ENCODE results near the gene GLRX2. TPM values are rescaled to one million over a fixed set of nuclear protein-coding genes. Genes with fewer than 3 reads are reported as not detected.

Gene GLRX2
- total RNA-seq, 2 donors from 2014 or later: 6.5 to 13.6 TPM

GRCh38 chr1:193123751-193124150 is 18.5 kb upstream of the GLRX2 start:
- H3K36me3 ChIP-seq: no peaks in the 10 kb centered on the region
- no peaks in the 10 kb centered on the region for H3K27me3 ChIP-seq (replicated peaks; ENCODE audit: insufficient read depth)
- intact Hi-C loops (cut with DNase I): loop anchor here (5.0 kb wide), 3 partner anchors 61 to 646 kb away; partner anchors contain the start of gene RGS2
- no peak for DNase-seq (ENCODE audit: low spot score)
- TF ChIP-seq POLR2AphosphoS5 (IDR thresholded peaks at IDR 0.05): no peak
- TF ChIP-seq CTCF (IDR thresholded peaks at IDR 0.05): no peak
- TF ChIP-seq POLR2A (IDR thresholded peaks at IDR 0.05): no peak
- H3K27ac ChIP-seq: no peak overlapping the region
- no peaks in the 10 kb centered on the region for H3K9me3 ChIP-seq
- no peaks in the 10 kb centered on the region for H3K4me1 ChIP-seq (replicated peaks)
- no peak overlapping the region for H3K4me3 ChIP-seq

GRCh38 chr1:193121616-193122593 is 16.7 kb upstream of the GLRX2 start, which contains the start of gene CDC73:
CDC73 (plus strand) TSS chr1:193122031; CDS start chr1:193122201, 170 bp downstream.
- no peaks in the 10 kb centered on the region for H3K27me3 ChIP-seq (replicated peaks; ENCODE audit: insufficient read depth)
- peak within 1 kb of the TSS; percentile 68 to 77 for H3K4me3 ChIP-seq
- peak; percentile 92 to 99 (median 96) for TF ChIP-seq CTCF (IDR thresholded peaks at IDR 0.05)
- TF ChIP-seq POLR2A (IDR thresholded peaks at IDR 0.05): peak; percentile 86
- TF ChIP-seq POLR2AphosphoS5 (IDR thresholded peaks at IDR 0.05): peak; percentile 92
- H3K9me3 ChIP-seq: no peaks in the 10 kb centered on the region
- H3K4me1 ChIP-seq (replicated peaks): no peaks in the 10 kb centered on the region
- no peaks in the 10 kb centered on the region for H3K36me3 ChIP-seq
- H3K27ac ChIP-seq: peak within 1 kb of the TSS; percentile 93 to 94
- WGBS: under 1% methylated on average over 78 of the region's 85 CpGs
- DNase-seq (ENCODE audit: low spot score): peak; percentile 96
- intact Hi-C loops (cut with DNase I): loop anchor here (1.0 to 5.0 kb wide), 4 partner anchors 17 to 645 kb away; partner anchors contain the start of genes GLRX2 and RGS2

- H3K9me3 ChIP-seq: no peaks in the 10 kb centered on the region
- no peaks in the 10 kb centered on the region for H3K27me3 ChIP-seq (replicated peaks; ENCODE audit: insufficient read depth)
- intact Hi-C loops (cut with DNase I): loop anchor here (1.0 to 5.0 kb wide), 4 partner anchors 15 to 643 kb away; partner anchors contain the start of genes GLRX2 and RGS2
- H3K27ac ChIP-seq: no peak overlapping the region
- no peaks in the 10 kb centered on the region for H3K4me1 ChIP-seq (replicated peaks)
- H3K4me3 ChIP-seq: no peak overlapping the region
- no peak for DNase-seq (ENCODE audit: low spot score)
- H3K36me3 ChIP-seq: no peaks in the 10 kb centered on the region
- WGBS: 80% methylated on average over 6 of the region's 6 CpGs
- TF ChIP-seq CTCF (IDR thresholded peaks at IDR 0.05) (no peak), POLR2AphosphoS5 (IDR thresholded peaks at IDR 0.05) (no peak), POLR2A (IDR thresholded peaks at IDR 0.05) (no peak)
Observed at GRCh38 chr1:193120604-193121166, 15.5 kb upstream of the GLRX2 start.

- intact Hi-C loops (cut with DNase I): no loop called here
- 88% methylated on average over 4 of the region's 4 CpGs for WGBS
Observed at GRCh38 chr1:193118803-193119730, 13.9 kb upstream of the GLRX2 start.

More at GRCh38 chr1:193118803-193119730, 13.9 kb upstream of the GLRX2 start:
- no peak overlapping the region for H3K4me3 ChIP-seq
- TF ChIP-seq POLR2AphosphoS5 (IDR thresholded peaks at IDR 0.05) (no peak), CTCF (IDR thresholded peaks at IDR 0.05) (no peak), POLR2A (IDR thresholded peaks at IDR 0.05) (no peak)
- H3K9me3 ChIP-seq: no peaks in the 10 kb centered on the region
- H3K36me3 ChIP-seq: no peaks in the 10 kb centered on the region
- DNase-seq (ENCODE audit: low spot score): no peak
- no peak overlapping the region for H3K27ac ChIP-seq
- H3K4me1 ChIP-seq (replicated peaks): no peaks in the 10 kb centered on the region
- H3K27me3 ChIP-seq (replicated peaks; ENCODE audit: insufficient read depth): no peaks in the 10 kb centered on the region

Measured in prostate gland (tissue), 2 donors.